Loucy (cell line): ENCODE data around the gene DRAM1.

Experiments used
- H2AFZ ChIP-seq: fragments of 200-600 bp; sonication (generic); 2 replicates; pipeline ENCODE4 v1.6.0; 2016; ENCODE audit warnings: antibody characterized with exemption, mild to moderate bottlenecking, low read length, moderate library complexity
- H3F3A ChIP-seq: fragments of 200-600 bp; 2 replicates; pipeline ENCODE4 v1.6.0; 2016; ENCODE audit warnings: antibody characterized with exemption, low read depth, mild to moderate bottlenecking
- H3K27me3 ChIP-seq: fragments of 200-600 bp; sonication (generic); 2 replicates; pipeline ENCODE4 v1.6.1; 2014; ENCODE audit warnings: low read length, mild to moderate bottlenecking; ENCODE audit not compliant: insufficient read depth, poor library complexity, severe bottlenecking
- H3K36me3 ChIP-seq: fragments of 200-600 bp; sonication (generic); 2 replicates; pipeline ENCODE4 v1.6.1; 2016; ENCODE audit warnings: low read length; ENCODE audit not compliant: insufficient read depth
- H3K4me1 ChIP-seq: fragments of 200-600 bp; sonication (generic); 2 replicates; pipeline ENCODE4 v1.5.1; 2014; ENCODE audit warnings: low read length, mild to moderate bottlenecking; ENCODE audit not compliant: insufficient read depth, poor library complexity, severe bottlenecking
- H3K4me2 ChIP-seq: fragments of 200-600 bp; sonication (generic); 2 replicates; pipeline ENCODE4 v1.6.0; 2014; ENCODE audit warnings: antibody characterized with exemption, low read length, low read depth, mild to moderate bottlenecking; ENCODE audit not compliant: poor library complexity, severe bottlenecking
- H3K4me3 ChIP-seq: fragments of 200-600 bp; sonication (generic); 2 replicates; pipeline ENCODE4 v1.5.1; 2014; ENCODE audit warnings: low read length, mild to moderate bottlenecking, mixed read lengths; ENCODE audit not compliant: poor library complexity, severe bottlenecking
- H3K79me2 ChIP-seq: fragments of 200-600 bp; sonication (generic); 2 replicates; pipeline ENCODE4 v1.6.1; 2014; ENCODE audit warnings: low read length; ENCODE audit not compliant: insufficient read depth
- H3K9ac ChIP-seq: fragments of 200-600 bp; sonication (generic); 2 replicates; pipeline ENCODE4 v1.6.0; 2014; ENCODE audit warnings: mild to moderate bottlenecking, low read depth, low read length, moderate library complexity; ENCODE audit not compliant: poor library complexity, severe bottlenecking
- H3K9me2 ChIP-seq: fragments of 200-600 bp; sonication (generic); replicated peaks from 2 replicates; pipeline ENCODE4 v1.6.1; 2016; ENCODE audit warnings: low read depth, low read length, mixed read lengths
- H3K9me3 ChIP-seq: fragments of 200-600 bp; sonication (generic); 2 replicates; pipeline ENCODE4 v1.6.1; 2014; ENCODE audit warnings: mild to moderate bottlenecking, antibody characterized with exemption, low read length, low read depth; ENCODE audit not compliant: insufficient read depth
- H4K20me1 ChIP-seq: fragments of 200-600 bp; sonication (generic); 2 replicates; pipeline ENCODE4 v1.6.0; 2014; ENCODE audit warnings: antibody characterized with exemption, low read length, mild to moderate bottlenecking; ENCODE audit not compliant: insufficient read depth, poor library complexity, severe bottlenecking
- EZH2phosphoT487 ChIP-seq: fragments of 200-600 bp; IDR thresholded peaks from 2 replicates; pipeline ENCODE4 v1.6.1; 2018; ENCODE audit warnings: antibody characterized with exemption, mild to moderate bottlenecking, moderate library complexity, borderline replicate concordance
- TF ChIP-seq, protein P1 (sequence below): fragments of 200-600 bp; sonication (generic); conservative IDR thresholded peaks from 2 replicates; pipeline ENCODE4 v1.5.1; 2014; ENCODE audit warnings: mild to moderate bottlenecking, antibody characterized with exemption, low read length

Gene DRAM1

GRCh38 chr12:101889211-101889752 lies 11.9 kb downstream of the DRAM1 start:
- no peak overlapping the region for H3K4me2 ChIP-seq
- no peak overlapping the region for H3K9ac ChIP-seq
- no peaks in the 10 kb centered on the region; the same call in 1 of the 2 replicates for H3K79me2 ChIP-seq
- H3F3A ChIP-seq, result no peaks in the 10 kb centered on the region
- peaks cover 9% of the 10 kb centered on the region for H3K4me1 ChIP-seq
- no peaks in the 10 kb centered on the region for H3K9me3 ChIP-seq
- TF ChIP-seq, protein P1, sequence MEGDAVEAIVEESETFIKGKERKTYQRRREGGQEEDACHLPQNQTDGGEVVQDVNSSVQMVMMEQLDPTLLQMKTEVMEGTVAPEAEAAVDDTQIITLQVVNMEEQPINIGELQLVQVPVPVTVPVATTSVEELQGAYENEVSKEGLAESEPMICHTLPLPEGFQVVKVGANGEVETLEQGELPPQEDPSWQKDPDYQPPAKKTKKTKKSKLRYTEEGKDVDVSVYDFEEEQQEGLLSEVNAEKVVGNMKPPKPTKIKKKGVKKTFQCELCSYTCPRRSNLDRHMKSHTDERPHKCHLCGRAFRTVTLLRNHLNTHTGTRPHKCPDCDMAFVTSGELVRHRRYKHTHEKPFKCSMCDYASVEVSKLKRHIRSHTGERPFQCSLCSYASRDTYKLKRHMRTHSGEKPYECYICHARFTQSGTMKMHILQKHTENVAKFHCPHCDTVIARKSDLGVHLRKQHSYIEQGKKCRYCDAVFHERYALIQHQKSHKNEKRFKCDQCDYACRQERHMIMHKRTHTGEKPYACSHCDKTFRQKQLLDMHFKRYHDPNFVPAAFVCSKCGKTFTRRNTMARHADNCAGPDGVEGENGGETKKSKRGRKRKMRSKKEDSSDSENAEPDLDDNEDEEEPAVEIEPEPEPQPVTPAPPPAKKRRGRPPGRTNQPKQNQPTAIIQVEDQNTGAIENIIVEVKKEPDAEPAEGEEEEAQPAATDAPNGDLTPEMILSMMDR, result no peak
- no peak for TF ChIP-seq EZH2phosphoT487
- no peaks in the 10 kb centered on the region for H4K20me1 ChIP-seq
- H3K27me3 ChIP-seq, result no peaks in the 10 kb centered on the region
- no peaks in the 10 kb centered on the region for H3K9me2 ChIP-seq
- H3K4me3 ChIP-seq, result no peak overlapping the region
- H3K36me3 ChIP-seq, result no peaks in the 10 kb centered on the region
- no peak overlapping the region for H2AFZ ChIP-seq

DNA sequence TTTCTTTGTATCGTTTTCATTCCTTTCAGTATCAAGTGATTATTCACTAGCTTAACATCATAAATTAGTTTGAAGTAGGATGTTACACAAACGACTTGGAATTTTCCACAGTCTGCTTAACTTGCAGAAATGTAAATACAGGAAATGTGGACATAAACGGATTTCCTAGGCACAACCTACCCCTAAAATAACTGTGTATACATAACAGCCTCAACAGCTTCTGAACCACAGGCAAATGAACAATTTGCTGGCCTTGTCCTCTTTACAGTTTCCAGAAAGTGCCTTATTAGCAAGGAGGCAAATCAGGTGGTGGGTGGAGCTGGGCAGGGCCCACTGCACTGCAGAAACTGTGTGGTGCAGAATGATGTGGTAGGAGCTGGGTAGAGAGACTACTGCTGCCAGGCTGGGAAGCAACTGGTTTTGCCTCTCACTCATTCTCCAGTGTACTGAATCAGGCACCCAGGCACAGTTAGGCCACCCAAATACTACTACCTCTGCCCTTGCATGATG lies 14.1 kb downstream of the DRAM1 start:
- no peak overlapping the region for H3K4me3 ChIP-seq
- H4K20me1 ChIP-seq, result no peaks in the 10 kb centered on the region
- H3K4me2 ChIP-seq, result peak overlapping the region; percentile 5
- peaks cover 9% of the 10 kb centered on the region for H3K4me1 ChIP-seq
- no peaks in the 10 kb centered on the region; the same call in 1 of the 2 replicates for H3K79me2 ChIP-seq
- H3K9me3 ChIP-seq, result no peaks in the 10 kb centered on the region
- H3K36me3 ChIP-seq, result no peaks in the 10 kb centered on the region
- TF ChIP-seq, protein P1, result no peak
- no peak for TF ChIP-seq EZH2phosphoT487
- H2AFZ ChIP-seq, result peak overlapping the region; percentile 27; the same call in 1 of the 2 replicates
- no peaks in the 10 kb centered on the region for H3K27me3 ChIP-seq
- no peaks in the 10 kb centered on the region for H3K9me2 ChIP-seq
- H3F3A ChIP-seq, result no peaks in the 10 kb centered on the region
- peak overlapping the region; percentile 32 for H3K9ac ChIP-seq

DNA sequence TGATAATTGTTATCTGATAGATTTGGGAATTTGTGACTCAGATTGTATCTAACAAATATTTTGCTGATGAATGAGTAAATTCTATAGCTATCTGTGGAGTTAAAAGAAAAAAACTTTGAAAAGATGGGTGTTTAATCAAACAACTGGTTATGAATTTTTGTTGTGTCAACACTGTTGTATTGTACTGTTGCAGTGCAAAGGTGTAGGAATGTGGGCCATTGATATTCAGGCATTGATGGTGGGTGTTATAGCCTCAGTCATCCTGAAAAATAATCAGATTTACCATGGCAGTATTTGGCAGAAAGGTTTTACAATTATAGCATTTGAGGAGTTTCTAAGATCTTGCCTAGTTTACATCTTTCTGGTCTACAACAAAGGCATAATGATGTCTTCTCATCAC lies 15.4 kb downstream of the DRAM1 start:
- H3K4me1 ChIP-seq, result peaks cover 9% of the 10 kb centered on the region
- no peaks in the 10 kb centered on the region; the same call in 1 of the 2 replicates for H3K79me2 ChIP-seq
- H3K36me3 ChIP-seq, result no peaks in the 10 kb centered on the region
- no peaks in the 10 kb centered on the region for H3K9me3 ChIP-seq
- H3K4me3 ChIP-seq, result no peak overlapping the region
- no peak for TF ChIP-seq EZH2phosphoT487
- TF ChIP-seq, protein P1, result no peak
- H2AFZ ChIP-seq, result no peak overlapping the region
- no peaks in the 10 kb centered on the region for H3K9me2 ChIP-seq
- H3K9ac ChIP-seq, result no peak overlapping the region
- no peaks in the 10 kb centered on the region for H4K20me1 ChIP-seq
- H3K4me2 ChIP-seq, result no peak overlapping the region
- H3F3A ChIP-seq, result no peaks in the 10 kb centered on the region
- H3K27me3 ChIP-seq, result no peaks in the 10 kb centered on the region
